Activated CD4-positive, CD25-positive, alpha-beta regulatory T cell treated with anti-CD3 and anti-CD28 coated beads, Interleukin-2, amount 50 U/mL, for 16 hours (primary cell): ENCODE measurements around the gene CYFIP1.

Source experiments
- DNase-seq: peaks from one replicate; pipeline ENCODE4 v3.0.0-alpha.2; 2020; ENCODE audit warnings: low read depth, low spot score

CYFIP1 gene

DNA sequence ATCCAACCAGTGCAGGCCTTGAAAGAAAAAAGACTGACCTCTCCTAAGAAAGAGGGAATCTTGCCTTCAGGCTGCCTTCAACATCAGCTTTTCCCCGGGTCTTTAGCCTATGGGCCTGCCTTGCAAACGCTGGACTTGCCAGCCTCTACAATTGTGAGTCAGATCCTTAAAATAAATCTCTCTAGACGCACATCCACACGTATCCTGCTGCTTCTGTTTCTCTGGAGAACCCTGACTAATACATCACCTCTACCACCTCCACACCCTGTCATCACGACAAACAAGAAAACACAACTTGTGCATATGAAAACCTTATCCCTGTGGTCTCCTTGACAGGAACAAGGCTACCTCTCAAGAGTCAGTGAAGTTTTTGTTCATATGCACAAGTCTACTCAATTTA lies 11.8 kb downstream of the CYFIP1 start:
- no peak for DNase-seq

DNA sequence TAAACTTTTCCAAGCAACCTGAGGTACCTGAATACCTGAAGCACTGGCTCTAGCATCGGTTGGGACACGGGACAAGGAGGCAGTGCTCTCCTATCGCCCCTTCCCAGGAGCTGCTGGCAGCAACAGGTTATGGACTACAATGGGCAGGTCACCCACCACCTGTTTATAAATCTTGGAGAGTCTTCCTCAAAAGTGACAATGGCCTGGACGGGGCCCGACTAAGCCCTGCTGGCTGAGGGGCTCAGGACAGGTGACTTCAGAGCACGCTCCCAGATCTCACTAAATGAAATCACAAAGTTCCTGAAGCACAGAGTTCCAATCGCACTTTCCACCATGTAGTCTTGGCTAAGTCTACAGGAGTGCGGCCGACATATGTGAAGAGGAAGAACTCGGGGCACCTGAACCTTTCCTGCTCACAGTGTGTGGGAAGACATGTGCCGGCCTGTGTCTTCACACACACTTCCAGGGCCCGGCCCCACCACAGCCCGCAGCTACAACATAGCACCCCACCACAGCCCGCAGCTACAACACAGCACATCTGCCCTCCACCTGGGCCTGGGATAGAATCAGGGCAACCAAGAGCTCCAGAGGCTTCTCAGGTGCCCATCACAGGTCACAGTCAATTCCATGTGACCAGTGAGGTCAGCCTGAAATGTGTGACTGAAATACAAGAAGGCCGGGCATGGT lies 12.9 kb downstream of the CYFIP1 start:
- DNase-seq = no peak

DNA sequence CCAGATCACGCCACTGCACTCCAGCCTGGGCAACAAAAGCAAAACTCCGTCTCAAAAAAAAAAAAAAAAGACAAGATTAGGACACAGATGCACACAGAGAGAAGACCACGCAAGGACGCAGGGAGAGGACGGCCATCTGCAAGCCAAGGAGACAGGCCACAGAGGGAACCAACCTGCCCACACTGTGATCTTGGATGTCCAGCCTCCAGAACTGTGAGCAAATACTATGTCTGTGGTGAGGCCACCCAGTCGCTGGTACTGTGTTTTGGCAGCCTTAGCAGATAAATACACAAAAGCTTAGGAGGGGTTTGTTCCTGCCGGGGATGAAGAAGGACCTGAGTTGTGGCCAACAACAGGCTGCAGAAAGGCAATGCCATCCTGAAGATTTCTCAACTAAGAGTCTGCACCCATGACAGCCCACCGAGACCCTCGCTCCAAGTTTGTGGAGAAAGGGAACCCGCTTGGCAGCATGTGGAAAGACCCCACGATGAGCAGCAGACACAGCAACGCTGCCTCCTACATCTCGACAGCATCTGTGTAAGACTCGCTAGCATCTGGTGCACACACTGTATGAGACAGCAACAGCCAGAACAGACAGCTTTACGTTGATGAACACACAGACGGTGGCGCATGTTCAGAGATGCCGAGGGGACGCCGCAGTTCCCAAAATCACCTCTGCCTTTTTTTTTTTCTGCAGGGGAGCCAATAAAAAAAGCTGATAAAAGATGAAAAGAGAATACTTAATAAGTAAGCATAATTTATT lies 13.7 kb downstream of the CYFIP1 start:
- no peak for DNase-seq

DNA sequence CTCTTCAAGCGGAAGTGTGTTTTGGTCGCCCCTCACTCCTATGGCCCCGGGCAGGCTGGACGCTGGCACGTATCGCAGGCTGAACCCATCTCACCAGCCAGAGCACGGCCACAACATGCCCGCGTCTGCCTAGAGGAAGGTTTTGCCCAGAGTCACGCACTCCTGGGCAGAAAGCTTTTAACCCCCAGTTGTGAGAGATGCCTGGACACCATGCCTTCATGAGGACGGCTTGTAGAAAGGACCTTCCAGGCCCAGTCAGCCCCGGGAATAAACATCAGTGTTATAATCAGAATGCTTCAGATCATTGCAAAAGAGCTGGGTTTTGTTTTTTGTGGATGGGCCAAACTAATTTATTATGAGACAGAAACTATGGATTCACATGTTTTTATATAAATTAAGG lies 16.5 kb downstream of the CYFIP1 start:
- no peak for DNase-seq

DNA sequence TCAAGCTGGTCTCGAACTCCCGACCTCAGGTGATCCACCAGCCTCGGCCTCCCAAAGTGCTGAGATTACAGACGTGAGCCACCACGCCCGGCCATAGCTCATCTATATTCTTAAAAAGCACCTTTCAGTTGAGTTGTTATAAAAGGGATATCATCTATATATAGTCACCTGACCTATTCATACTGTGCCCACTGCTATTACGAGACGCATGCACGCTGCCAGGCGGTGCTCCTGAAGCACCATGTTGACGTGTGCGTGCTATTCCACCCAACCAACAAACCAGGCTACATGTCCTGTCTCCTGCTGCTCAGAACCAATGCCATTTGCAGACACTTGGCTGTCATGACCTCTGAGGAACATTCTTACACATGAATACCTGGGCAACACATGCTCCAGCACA lies 17.6 kb downstream of the CYFIP1 start:
- DNase-seq = no peak

DNA sequence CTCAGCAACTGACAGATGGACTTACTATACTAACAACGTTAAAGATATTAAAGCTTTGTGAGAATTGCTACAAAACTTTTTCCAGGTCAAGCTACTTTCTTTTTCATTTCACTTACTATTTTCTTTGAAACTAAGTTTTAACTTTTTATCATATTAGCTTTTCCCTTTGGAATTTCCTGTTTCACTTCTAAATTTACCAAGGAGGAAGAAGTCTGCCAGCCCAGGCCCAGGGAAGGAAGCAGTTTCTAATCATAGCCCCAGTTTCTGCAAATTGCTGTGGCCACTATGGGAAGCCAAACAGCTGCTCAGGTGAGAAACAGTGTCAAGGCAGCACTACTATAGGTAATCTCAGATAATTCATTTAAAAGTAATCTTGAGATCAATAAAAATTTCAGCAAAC lies 18.4 kb downstream of the CYFIP1 start:
- no peak for DNase-seq

DNA sequence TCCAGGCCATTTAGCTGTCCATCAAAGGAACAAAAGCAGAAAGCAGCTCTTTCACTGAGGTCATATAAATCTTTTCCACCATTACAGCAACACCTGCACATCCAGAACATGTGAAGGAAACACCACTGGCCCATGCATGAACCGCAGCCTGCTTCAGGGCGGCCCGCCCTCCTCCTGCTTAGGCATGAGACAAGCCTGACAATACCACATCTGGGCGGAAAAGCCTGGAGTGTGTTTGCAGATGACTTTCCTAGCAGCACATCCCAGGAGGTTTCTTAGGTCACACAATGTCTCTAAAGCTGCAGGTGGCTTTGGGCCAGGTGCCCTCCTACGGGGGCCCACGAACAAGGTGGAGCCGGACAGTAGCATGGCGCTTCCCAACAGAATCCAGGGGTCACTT lies 19.6 kb downstream of the CYFIP1 start:
- no peak for DNase-seq

DNA sequence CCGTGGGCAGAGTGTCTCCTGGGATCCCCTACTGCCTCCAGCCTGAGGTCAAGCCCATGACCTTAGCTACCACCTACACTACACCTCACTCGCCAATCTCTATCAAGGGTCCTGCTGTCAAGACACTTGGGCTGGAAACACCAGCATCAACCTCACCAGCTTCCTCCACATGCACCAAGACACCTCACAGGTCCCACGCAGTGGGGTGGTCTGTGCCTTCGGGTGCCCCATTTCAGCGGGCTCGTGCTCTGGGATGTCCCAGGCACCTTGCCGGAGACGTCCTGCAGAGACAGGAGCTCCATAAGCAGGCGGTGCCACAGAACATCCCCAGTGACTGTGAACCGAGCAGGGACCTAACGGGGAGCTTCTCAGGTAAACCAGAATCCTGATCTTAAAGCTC lies 20.0 kb downstream of the CYFIP1 start:
- DNase-seq = no peak

DNA sequence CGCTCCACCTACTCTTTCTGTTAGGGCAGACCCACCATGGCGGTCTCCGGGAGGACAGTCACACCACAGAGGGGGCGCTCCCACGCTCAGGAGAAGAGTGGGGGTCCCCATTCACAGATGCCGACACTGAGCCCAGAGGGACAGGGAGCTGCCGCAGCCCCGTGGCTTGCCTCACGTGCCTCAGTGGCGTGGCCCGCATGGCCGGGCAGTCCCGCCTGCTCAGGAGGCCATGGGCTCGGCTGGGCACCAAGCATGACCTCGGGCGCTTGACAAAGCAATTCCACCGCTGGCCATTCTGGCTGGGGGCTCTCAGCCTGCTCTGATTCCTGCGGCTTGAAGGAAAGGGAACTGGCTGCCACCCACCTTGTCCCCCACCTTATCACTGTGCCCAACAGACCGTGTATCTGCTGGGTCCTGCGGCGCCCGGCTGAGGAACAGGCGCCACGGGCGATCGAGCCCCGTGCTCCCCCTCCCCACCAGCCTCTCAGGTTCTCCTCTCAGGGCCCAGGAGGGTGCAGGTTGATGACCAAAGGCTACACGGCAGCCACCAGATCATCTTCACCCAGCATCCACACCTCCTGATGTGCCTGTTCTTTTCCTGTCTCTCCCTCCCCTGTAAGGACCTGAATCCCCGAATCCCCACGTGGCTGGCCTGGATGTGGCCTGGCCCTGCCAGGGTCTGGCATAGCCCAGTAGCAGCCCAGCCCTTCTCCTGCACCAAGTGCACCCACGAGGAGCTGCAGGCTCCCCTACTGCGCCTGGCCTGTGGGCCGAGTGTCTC lies 20.7 kb downstream of the CYFIP1 start:
- no peak for DNase-seq

DNA sequence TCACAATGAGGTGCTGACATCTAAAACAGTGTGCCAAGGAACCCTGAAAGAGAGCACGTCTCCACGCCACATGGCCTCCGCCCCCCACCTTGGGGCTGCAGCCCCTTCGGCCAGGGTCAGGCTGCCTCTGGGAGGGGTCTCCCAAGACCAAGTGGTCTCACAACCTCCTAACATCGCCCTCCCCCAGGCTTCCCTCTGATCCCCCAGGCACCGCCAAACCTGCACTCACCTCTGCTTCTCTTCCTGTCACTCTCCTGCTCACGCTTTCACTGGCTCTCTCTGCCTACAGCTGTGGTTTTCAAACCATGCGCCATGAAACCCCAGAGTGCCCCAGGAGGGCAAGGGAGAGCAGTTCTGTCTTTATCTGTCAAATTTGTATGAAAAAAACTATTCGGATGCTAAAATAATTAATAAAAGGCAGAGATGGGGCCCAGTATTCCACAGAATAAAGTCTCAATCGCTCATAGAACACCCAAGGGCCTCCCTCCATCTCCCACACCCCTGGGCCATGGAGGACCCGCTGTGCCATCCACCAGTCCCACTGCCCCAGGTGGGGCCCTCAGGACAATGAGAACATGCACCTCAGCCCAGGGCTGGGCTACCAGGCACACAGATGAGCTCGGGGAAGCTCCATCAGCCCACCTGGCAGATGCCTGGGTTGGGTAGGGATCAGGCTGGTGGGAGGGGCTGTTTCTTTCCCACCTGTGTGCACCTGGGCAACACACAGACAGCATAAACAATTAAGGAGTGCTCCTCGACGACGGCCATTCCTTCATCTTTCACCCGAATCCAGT lies 21.5 kb downstream of the CYFIP1 start:
- no peak for DNase-seq

DNA sequence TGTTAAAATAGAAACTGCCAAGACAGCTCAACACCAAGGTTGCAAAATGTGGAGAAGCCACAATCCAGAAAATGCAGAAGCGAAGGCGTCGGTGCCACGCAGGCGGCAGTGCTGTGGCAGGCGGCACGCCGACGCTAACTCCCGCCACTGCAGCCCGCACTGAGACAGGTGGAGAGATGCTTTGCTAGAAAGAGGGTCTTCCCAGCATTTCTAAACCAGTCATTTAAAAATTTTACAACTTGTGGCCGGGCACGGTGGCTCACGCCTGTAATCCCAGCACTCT lies 23.2 kb downstream of the CYFIP1 start:
- no peak for DNase-seq

DNA sequence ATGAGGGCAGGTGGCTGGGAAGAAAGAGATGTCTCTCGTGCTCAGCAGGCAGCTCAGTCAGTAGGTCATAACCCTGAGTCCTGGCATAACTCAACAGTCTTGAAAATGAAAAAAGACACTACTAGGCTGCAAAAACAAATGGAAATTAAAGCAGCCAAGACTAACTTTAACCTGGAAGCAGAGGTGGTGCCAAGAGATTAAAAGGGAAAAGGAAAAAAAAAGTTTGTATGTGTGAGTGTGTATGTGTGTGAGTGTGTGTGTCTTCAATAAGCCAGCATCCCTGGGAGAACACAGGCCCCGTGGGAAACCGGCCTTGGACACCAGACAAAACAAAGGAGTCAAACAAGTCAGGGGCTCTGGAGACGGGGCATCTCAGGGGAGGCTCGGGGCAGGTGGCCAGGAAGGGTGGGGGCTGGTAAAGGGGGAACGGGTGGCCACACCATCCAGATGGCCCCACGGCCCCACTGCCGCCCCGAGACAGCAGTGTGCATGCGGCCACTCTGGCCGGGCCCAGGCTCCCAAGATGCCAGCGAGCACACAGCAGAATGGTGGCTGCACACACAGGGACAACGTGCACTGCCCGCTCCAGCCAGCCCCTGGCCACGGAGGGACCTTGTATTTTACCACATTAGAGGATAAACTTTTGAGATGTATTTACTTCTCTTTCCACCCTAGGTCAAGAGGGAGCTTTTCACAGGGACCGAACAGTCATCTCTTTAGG lies 23.8 kb downstream of the CYFIP1 start:
- DNase-seq = no peak

DNA sequence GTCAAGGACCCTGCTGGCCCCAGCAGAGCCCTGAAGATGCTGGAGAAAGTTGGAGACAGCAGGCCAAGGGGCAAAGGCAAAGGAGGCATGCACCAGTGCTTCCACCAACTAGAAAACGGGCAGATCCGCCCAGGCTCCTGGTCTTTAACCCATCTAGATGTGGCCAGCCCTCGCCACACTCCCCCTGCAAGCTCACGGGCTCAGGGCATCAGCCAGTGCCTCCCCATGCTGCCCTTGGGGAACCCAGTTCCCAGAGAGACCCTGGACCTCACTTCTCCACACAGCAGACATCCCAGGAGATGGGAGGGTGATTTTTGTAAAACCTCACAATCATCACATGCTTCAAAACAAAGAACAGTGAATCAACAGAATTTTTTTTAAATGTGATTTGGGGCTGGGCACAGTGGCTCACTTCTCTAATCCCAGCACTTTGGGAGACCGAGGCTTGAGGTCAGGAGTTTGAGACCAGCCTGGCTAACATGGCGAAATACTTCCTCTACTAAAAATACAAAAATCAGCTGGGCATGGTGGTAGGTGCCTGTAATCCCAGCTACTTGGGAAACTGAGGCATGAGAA lies 24.5 kb downstream of the CYFIP1 start:
- DNase-seq = no peak

DNA sequence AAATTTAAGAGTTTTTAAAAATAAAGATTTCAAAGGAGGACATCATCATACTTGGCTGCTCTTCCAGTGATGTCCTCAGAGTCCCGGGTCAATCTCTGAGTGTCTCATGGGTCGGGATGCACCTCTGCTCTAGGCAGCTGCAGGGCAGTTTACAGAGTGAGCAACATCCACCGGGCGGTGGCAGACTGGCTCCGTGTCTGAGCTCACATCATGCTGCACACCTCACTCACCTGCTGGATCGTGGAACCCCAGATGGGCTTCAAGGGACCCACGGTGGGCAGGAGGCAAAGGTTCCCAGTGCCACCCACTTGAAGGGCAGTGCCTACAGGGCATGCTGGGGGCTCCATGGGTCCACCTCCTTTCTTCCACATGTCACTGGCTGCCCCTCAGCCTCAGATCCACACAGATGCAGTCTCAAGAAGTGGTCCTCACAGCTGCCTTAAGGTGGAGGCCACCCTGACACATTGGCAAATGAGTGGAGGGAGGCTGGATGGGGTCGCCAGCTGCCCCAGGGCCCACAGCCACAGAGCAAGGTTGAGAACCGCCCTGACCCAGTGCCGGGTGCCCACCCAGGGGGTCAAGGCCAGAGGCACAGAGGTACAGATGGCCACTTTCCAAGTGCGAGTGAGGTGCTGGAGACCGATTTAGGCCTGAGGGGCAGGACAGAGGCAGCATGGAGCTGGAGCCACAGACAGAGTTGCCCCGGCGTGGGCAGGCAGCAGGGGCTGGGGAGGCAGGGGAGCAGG lies 25.2 kb downstream of the CYFIP1 start:
- DNase-seq = no peak

DNA sequence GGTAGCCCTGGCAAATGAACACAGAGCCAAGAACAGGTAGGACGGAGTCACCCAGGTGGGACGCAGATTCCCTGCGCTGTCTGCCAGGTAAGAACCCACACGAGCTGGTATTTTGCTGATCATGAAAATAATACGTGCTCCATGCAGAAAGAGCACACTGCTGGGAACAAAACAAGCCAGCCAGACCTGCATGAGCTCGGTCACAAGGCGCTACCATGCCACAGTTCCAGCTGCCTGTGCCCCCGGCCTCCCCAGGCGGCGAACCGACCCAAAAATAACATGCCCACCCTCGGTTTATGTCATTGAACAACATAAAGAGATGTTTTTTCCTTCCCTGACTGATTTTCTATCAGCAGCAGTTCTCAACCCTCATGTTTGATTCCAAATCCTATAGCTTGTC lies 25.8 kb downstream of the CYFIP1 start:
- no peak for DNase-seq

DNA sequence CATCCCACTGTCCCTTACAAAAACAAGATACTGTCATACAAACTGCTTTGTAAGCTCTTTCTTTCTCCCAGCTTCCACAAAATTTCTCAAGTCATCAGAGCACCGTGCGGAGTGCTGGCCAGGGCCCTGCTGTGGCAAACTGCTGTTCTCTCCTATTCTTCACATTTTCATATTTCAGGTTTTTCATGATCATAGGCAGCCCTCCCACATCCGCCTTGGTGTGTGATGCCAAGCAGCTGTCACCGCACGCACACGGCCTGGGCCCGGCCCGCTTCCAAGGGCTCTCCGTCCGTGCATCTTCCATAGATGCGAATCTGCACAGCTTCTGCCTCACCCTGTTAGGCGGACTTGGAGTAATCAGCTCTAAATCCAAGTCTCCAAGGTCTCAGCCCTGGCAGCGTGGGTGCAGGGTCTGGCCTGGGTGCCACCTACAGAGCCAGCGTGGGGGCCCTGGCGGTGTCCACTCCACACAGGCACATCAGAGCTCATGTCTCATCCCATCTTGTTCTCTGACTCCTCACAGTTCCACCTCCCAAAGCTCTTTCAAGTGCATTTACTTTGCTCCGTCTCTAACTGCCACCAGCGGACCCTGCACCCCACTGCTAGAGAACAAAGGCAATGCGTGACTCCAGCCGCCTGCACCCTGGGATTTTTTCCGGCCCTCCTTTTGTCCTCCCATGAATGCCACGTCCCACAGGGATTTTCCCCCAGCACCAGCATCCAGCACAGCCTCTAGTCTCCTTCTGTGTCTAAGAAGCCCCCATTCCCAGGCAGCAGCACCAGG lies 27.2 kb downstream of the CYFIP1 start:
- DNase-seq = no peak

DNA sequence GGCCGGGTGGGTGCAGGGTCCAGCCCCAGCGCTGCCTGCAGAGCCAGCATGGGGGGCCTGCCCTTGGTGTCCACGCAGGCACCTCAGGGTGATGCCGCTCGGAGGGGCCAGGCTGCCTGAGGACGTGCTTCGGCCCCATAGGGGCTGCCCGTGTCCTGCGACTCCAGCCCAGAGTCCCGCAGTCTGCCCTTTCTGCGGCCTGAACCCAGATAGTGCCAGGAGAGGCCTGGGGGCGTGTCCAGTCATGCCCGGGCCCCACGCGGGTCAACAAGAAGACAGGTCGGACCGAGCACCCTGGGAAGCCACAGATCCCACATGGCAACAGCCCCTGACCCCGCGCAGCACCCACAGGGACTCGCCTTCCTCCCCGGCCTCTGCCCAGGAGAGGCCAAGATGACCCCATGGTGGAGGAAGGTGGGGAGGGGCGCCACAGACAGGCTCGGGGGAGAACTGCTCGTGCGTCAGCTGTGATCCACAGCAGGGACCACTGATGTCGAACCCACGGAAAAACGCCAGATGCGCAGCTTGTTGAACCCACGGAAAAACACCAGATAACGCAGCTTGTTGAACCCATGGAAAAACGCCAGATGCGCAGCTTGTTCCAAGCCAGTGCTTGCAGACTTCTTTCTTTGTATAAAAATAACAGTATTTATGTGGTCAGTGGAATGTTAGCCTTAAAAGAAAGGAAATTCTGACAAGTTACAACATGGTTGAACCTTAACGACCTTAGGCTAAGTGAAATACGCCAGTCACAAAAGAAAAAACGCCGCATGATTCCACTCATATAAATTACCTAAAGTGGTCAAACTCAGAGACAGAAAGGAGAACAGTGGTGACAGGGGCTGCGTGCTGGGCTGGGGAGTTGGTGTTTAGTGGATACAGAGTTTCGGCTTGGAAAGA lies 28.5 kb downstream of the CYFIP1 start:
- no peak for DNase-seq

DNA sequence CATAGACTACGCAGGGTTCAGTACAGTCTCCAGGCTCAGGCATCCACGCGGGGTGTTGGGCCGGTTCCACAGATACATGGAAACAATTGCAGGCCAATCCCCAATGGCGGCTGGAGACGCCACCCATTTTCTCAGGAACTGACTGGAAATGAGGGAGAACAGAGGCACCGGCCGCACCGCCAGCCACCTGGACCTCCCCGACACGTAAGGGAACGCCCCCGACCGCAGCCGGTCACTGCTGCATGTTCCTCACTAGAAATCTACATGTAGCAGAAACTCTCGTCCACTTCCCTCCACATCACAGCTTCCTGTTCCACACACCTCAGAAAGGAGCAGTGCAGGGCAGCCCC lies 29.2 kb downstream of the CYFIP1 start:
- no peak for DNase-seq
